ENCODE data around the gene XCL2.

GRCh38 chr1:168572633-168573032, 28.8 kb upstream of the XCL2 start:
- TF ChIP-seq CTCF (IDR thresholded peaks at IDR 0.05) = no peak
- no peak for TF ChIP-seq POLR2A (IDR thresholded peaks at IDR 0.05)

Measured in uterus (tissue), 2 donors.